GM12865 (cell line): Measurements from ENCODE around the gene NFATC1.

Source experiments
- DNase-seq: peaks from one replicate; pipeline ENCODE4 v3.0.0; 2010; ENCODE audit warnings: low read depth
- H3K4me3 ChIP-seq: 2 replicates; pipeline ENCODE4 v1.5.1; 2011; ENCODE audit warnings: mild to moderate bottlenecking, low read depth, low read length, control low read depth
- CTCF ChIP-seq: IDR thresholded peaks from 2 replicates; pipeline ENCODE4 v1.5.1; 2011; ENCODE audit warnings: low read length, control low read depth, low read depth, inconsistent platforms; ENCODE audit not compliant: insufficient read depth; ENCODE audit errors: missing control alignments

The NFATC1 gene

GRCh38 chr18:79576686-79577351, 181.1 kb downstream of the NFATC1 start:
- DNase-seq, result no peak
- H3K4me3 ChIP-seq, result no peak overlapping the region

GRCh38 chr18:79577451-79578395, 182.0 kb downstream of the NFATC1 start:
- no peak for DNase-seq

More at GRCh38 chr18:79576686-79577351, 181.1 kb downstream of the NFATC1 start:
- TF ChIP-seq CTCF, result no peak

GRCh38 chr18:79578396-79579260, 182.9 kb downstream of the NFATC1 start:
- DNase-seq, result no peak
- H3K4me3 ChIP-seq, result no peak overlapping the region
- no peak for TF ChIP-seq CTCF

More at GRCh38 chr18:79577451-79578395, 182.0 kb downstream of the NFATC1 start:
- TF ChIP-seq CTCF, result no peak
- H3K4me3 ChIP-seq, result no peak overlapping the region
